ENCODE measurements around the gene YY1AP1.
"Not testable (repeated sequence)": the region's sequence is repeated elsewhere in the genome, so short reads cannot be mapped to it uniquely, and the experiment has no call there.

The YY1AP1 gene

DNA sequence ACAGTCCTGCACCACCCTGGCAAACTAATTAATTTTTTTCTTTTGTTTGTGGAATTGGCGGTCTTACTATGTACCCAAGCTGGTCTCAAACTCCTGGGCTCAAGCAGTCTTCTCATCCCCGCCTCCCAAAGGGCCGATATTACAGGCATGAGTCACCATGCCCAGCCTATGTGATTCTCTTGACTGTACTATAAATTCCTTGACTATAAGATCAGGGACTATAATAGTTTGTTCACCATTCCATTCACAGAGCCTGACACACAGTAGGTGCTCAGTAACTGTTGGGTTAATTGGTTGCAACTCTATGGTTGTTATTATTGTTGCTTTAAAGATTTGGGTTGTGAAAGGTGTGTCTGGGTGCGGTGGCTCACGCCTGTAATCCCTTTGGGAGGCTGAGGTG, 17.6 kb upstream of the YY1AP1 start:
- Histone ChIP-seq H3K27ac (ENCODE audit: low read depth, low read length) (no peak overlapping the region), H3F3A (ENCODE audit: control insufficient read depth, insufficient read depth) (peaks cover 6% of the 10 kb centered on the region), H3K9me3 (ENCODE audit: control insufficient read depth, insufficient read depth, low read length) (no peaks in the 10 kb centered on the region), H3K79me2 (ENCODE audit: control insufficient read depth, low read length) (peaks cover 74% of the 10 kb centered on the region), H3K9me2 (replicated peaks; ENCODE audit: control insufficient read depth, low read length) (no peaks in the 10 kb centered on the region), H3K4me2 (ENCODE audit: low read length) (no peak overlapping the region), H3K36me3 (ENCODE audit: control insufficient read depth, low read length) (peaks cover 4% of the 10 kb centered on the region), H3K4me3 (ENCODE audit: low read length) (no peak overlapping the region), H3K27me3 (ENCODE audit: control insufficient read depth, low read length) (no peaks in the 10 kb centered on the region), H3K4me1 (ENCODE audit: control insufficient read depth, low read length) (no peaks in the 10 kb centered on the region), H4K20me1 (ENCODE audit: control insufficient read depth, insufficient read depth, low read depth, low read length) (no peaks in the 10 kb centered on the region)
- TF ChIP-seq EZH2phosphoT487 (IDR thresholded peaks at IDR 0.05; ENCODE audit: borderline replicate concordance, low read length): no peak
- TF ChIP-seq, protein P1, sequence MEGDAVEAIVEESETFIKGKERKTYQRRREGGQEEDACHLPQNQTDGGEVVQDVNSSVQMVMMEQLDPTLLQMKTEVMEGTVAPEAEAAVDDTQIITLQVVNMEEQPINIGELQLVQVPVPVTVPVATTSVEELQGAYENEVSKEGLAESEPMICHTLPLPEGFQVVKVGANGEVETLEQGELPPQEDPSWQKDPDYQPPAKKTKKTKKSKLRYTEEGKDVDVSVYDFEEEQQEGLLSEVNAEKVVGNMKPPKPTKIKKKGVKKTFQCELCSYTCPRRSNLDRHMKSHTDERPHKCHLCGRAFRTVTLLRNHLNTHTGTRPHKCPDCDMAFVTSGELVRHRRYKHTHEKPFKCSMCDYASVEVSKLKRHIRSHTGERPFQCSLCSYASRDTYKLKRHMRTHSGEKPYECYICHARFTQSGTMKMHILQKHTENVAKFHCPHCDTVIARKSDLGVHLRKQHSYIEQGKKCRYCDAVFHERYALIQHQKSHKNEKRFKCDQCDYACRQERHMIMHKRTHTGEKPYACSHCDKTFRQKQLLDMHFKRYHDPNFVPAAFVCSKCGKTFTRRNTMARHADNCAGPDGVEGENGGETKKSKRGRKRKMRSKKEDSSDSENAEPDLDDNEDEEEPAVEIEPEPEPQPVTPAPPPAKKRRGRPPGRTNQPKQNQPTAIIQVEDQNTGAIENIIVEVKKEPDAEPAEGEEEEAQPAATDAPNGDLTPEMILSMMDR (IDR thresholded peaks at IDR 0.05; ENCODE audit: low read depth, low read length, poor library complexity, severe bottlenecking): no peak

- not testable (repeated sequence) for H3K4me1 ChIP-seq (ENCODE audit: control insufficient read depth, low read length)
- peaks cover 82% of the 10 kb centered on the region for H3K79me2 ChIP-seq (ENCODE audit: control insufficient read depth, low read length)
Observed at GRCh38 chr1:155704414-155704813, 15.8 kb upstream of the YY1AP1 start.

GRCh38 chr1:155703216-155703615, 14.6 kb upstream of the YY1AP1 start:
- no peak overlapping the region for H3K4me3 ChIP-seq (ENCODE audit: low read length)
- H3K4me2 ChIP-seq (ENCODE audit: low read length): no peak overlapping the region
- H4K20me1 ChIP-seq (ENCODE audit: control insufficient read depth, insufficient read depth, low read depth, low read length): no peaks in the 10 kb centered on the region
- H3F3A ChIP-seq (ENCODE audit: control insufficient read depth, insufficient read depth): peaks cover 6% of the 10 kb centered on the region
- H3K36me3 ChIP-seq (ENCODE audit: control insufficient read depth, low read length): 0 out of 2 replicates have a peak, but pooled peaks cover 3% of the 10 kb centered on the region
- H3K9me2 ChIP-seq (replicated peaks; ENCODE audit: control insufficient read depth, low read length): no peaks in the 10 kb centered on the region
- no peak overlapping the region for H3K27ac ChIP-seq (ENCODE audit: low read depth, low read length)
- no peaks in the 10 kb centered on the region for H3K4me1 ChIP-seq (ENCODE audit: control insufficient read depth, low read length)
- H3K9me3 ChIP-seq (ENCODE audit: control insufficient read depth, insufficient read depth, low read length): no peaks in the 10 kb centered on the region
- H3K27me3 ChIP-seq (ENCODE audit: control insufficient read depth, low read length): no peaks in the 10 kb centered on the region
- no peak for TF ChIP-seq EZH2phosphoT487 (IDR thresholded peaks at IDR 0.05; ENCODE audit: borderline replicate concordance, low read length)
- TF ChIP-seq, protein P1 (IDR thresholded peaks at IDR 0.05; ENCODE audit: low read depth, low read length, poor library complexity, severe bottlenecking): no peak
- H3K79me2 ChIP-seq (ENCODE audit: control insufficient read depth, low read length): peaks cover 82% of the 10 kb centered on the region

More at GRCh38 chr1:155704414-155704813, 15.8 kb upstream of the YY1AP1 start:
- not testable (repeated sequence) for H3K9me2 ChIP-seq (replicated peaks; ENCODE audit: control insufficient read depth, low read length); H3K4me3 ChIP-seq (ENCODE audit: low read length); H3K36me3 ChIP-seq (ENCODE audit: control insufficient read depth, low read length); H3K27ac ChIP-seq (ENCODE audit: low read depth, low read length); H3K4me2 ChIP-seq (ENCODE audit: low read length); H3F3A ChIP-seq (ENCODE audit: control insufficient read depth, insufficient read depth); H3K27me3 ChIP-seq (ENCODE audit: control insufficient read depth, low read length); H4K20me1 ChIP-seq (ENCODE audit: control insufficient read depth, insufficient read depth, low read depth, low read length); H3K9me3 ChIP-seq (ENCODE audit: control insufficient read depth, insufficient read depth, low read length)

- H3K9me2 ChIP-seq (replicated peaks; ENCODE audit: control insufficient read depth, low read length); H4K20me1 ChIP-seq (ENCODE audit: control insufficient read depth, insufficient read depth, low read depth, low read length); H3F3A ChIP-seq (ENCODE audit: control insufficient read depth, insufficient read depth); H3K4me2 ChIP-seq (ENCODE audit: low read length); H3K36me3 ChIP-seq (ENCODE audit: control insufficient read depth, low read length); H3K27me3 ChIP-seq (ENCODE audit: control insufficient read depth, low read length); H3K4me3 ChIP-seq (ENCODE audit: low read length); H3K9me3 ChIP-seq (ENCODE audit: control insufficient read depth, insufficient read depth, low read length); H3K4me1 ChIP-seq (ENCODE audit: control insufficient read depth, low read length); H3K27ac ChIP-seq (ENCODE audit: low read depth, low read length): not testable (repeated sequence)
- peaks cover 83% of the 10 kb centered on the region for H3K79me2 ChIP-seq (ENCODE audit: control insufficient read depth, low read length)
Observed at GRCh38 chr1:155701675-155702074, 13.1 kb upstream of the YY1AP1 start.

DNA sequence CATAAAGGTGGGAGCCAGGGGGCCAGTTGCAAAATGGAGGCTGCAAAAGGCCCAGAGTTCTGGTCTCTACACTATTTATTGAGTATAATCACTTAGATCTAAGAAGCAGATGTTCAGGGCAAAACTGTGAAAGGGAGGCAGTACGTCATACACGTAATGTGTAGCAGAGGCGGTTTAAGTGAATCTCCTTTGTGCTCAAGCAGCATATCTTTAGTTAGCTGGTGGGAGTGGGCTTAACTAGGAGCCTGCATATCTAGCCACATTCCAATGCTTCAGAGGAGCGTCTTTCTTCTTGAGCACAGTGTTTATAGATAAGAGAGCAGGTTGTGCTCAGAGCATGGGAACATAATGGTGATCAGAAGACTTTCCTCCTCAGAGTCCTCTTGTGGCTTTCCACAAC, 10.5 kb upstream of the YY1AP1 start:
- H3K27me3 ChIP-seq (ENCODE audit: control insufficient read depth, low read length); H3F3A ChIP-seq (ENCODE audit: control insufficient read depth, insufficient read depth); H4K20me1 ChIP-seq (ENCODE audit: control insufficient read depth, insufficient read depth, low read depth, low read length); H3K4me1 ChIP-seq (ENCODE audit: control insufficient read depth, low read length); H3K9me2 ChIP-seq (replicated peaks; ENCODE audit: control insufficient read depth, low read length); H3K4me2 ChIP-seq (ENCODE audit: low read length); H3K27ac ChIP-seq (ENCODE audit: low read depth, low read length); H3K9me3 ChIP-seq (ENCODE audit: control insufficient read depth, insufficient read depth, low read length); H3K4me3 ChIP-seq (ENCODE audit: low read length): not testable (repeated sequence)
- peaks cover 29% of the 10 kb centered on the region for H3K36me3 ChIP-seq (ENCODE audit: control insufficient read depth, low read length)
- H3K79me2 ChIP-seq (ENCODE audit: control insufficient read depth, low read length): peaks cover 84% of the 10 kb centered on the region

All from DOHH2 (cell line).